ENCODE results near the gene PRKAA2. TPM values are rescaled to one million over a fixed set of nuclear protein-coding genes. Genes with fewer than 3 reads are reported as not detected.
"Not testable (repeated sequence)": the region's sequence is repeated elsewhere in the genome, so short reads cannot be mapped to it uniquely, and the experiment has no call there.

Gene PRKAA2
- 9.1 and 10.5 TPM in 2 replicates for total RNA-seq
- polyA plus RNA-seq (2012) = 1.4 TPM

DNA sequence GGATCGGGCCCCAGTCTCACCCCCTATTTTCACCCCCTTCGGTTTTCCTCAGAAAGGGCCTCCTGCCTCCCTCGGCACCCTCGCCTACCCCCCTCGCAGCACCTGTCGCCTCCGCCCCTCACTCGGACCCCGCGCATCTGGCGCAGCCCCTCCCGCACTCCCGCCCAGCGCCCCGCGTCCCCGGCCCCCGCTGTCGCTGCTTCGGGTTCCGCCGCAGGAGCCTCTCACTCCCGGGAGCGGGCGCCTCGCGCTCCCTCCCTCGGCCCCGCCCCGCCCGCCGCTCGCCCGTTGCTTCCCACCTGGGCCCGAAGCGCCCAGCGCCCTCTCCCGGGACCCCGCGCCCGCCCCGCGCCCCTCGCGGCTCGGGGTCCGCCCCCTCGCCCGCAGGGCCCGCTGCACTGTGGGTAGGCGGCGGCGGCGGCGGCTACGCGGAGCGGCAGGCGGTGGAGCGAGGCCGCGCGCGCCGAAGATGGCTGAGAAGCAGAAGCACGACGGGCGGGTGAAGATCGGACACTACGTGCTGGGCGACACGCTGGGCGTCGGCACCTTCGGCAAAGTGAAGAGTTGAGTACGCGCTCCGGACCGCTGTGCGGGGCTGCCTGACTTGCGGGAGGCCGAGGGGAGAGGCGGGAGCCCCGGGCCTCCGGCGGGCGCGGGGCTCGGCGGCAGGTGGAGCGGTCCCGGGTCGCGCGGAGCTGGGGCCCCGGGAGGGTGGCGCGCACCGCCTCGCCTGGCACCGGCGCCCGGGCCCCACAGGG, at the start of gene PRKAA2:
TSS of gene PRKAA2 (plus strand) at position 396 of the 758 bp plus-strand sequence. CDS start at position 470, 74 bp downstream.
- DNase-seq (ENCODE audit: low read depth) = peak; percentile 35

DNA sequence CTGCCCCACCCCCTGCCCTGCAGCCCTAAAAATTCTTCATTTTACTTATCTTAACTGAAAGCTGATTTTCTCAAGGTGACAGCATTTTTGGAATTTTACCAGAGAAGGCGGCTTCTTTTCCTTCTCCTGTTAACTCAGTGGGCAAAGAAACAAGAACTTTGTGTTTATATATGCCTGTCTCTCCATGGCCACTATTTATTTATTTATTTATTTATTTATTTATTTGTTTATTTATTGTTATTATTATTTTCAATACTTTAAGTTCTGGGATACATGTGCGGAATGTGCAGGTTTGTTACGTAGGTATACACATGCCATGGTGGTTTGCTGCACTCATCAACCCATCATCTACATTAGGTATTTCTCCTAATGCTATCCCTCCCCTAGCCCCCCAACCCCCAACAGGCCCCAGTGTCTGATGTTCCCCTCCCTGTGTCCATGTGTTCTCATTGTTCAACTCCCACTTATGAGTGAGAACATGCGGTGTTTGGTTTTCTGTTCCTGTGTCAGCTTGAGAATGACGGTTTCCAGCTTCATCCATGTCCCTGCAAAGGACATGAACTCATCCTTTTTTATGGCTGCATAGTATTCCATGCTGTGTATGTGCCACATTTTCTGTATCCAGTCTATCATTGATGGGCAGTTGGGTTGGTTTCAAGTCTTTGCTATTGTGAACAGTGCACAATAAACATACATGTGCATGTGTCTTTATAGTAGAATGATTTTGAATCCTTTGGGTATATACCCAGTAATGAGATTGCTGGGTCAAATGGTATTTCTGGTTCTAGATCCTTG, 49.5 kb upstream of the PRKAA2 start:
- not testable (repeated sequence) for DNase-seq (ENCODE audit: low read depth)

DNA sequence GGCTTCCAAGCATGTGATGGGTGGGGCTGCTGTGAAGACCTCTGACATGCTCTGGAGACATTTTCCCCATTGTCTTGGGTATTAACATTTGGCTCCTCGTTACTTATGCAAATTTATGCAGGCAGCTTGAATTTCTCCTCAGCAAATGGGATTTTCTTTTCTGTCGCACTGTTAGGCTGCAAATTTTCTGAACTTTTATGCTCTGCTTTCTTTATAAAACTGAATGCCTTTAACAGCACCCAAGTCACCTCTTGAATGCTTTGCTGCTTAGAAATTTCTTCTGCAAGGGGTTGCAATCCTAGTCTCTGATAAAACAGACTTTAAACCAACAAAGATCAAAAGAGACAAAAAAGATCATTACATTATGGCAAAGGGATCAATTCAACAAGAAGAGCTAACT, 35.0 kb upstream of the PRKAA2 start:
- DNase-seq (ENCODE audit: low read depth) = not testable (repeated sequence)

DNA sequence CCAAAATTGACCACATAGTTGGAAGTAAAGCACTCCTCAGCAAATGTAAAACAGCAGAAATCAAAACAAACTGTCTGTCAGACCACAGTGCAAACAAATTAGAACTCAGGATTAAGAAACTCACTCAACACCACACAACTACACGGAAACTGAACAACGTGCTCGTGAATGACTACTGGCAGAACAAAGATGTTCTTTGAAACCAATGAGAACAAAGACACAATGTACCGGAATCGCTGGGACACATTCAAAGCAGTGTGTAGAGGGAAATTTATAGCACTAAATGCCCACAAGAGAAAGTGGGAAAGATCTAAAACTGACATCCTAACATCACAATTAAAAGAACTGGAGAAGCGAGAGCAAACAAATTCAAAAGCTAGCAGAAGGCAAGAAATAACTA, 34.3 kb upstream of the PRKAA2 start:
- not testable (repeated sequence) for DNase-seq (ENCODE audit: low read depth)

DNA sequence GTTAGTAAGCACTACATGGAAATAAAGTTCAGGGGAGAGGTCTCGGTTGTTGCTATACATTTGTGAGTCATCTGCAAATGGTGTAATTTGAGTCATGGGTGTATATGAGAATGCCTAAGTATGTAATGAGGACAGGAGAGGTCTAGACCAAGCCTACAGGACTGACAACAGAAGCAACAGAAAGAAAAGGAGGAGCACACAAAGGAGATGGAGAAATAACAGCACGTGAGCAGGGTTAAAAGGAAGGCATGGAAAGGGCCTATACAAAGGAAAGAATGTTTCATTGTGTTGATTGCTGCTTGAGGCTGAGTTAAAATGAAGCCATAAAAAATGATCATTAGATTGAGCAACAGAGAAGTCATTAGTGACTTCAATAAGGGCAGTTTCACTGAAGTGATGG, 28.0 kb upstream of the PRKAA2 start:
- no peak for DNase-seq (ENCODE audit: low read depth)

DNA sequence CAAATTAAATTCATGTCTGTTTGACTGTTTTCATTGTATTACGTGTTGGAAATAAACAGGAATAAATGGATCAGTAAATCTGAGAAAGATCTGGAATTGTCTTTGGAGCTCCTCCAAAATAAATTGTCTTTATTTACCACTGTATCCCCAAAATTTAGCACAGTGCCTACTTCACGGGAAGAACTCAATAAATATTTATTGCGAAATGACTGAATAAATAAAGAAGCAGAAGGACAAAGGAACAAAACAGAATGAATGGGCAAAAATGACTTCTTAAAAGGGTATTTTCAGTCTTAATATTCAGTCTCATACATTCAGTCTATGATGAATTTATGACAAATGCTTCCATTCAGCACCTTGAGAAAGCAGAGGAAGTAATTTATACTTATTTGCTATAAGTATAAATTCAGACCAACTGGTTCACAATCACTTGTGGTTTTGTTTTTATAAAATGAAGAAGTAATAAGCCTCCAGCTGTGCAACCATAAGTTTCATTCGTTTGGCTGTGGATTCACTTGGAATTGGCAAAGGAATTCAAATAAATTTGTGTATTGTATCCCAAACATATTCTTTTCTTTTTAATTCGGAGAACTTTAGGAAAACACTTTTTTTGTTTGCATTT, 19.2 kb upstream of the PRKAA2 start:
- DNase-seq (ENCODE audit: low read depth) = no peak

DNA sequence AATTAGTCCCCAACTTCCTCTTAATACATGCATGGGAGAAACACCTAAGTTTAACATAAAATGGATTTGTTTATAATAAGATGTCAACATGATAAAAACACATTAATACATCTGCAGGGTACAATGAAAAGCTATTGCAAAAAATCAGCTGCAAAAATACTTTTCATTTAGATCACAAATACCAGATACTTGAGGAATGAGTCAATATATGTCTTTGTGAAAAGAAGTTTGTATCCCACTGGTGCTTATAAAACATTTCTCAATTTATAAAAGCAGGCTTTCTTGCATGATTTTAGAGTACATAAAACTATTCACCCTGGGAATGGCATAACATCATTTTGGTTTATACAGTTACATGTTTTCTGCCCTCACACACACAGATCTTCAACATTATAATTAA, 18.6 kb upstream of the PRKAA2 start:
- DNase-seq (ENCODE audit: low read depth) = no peak

DNA sequence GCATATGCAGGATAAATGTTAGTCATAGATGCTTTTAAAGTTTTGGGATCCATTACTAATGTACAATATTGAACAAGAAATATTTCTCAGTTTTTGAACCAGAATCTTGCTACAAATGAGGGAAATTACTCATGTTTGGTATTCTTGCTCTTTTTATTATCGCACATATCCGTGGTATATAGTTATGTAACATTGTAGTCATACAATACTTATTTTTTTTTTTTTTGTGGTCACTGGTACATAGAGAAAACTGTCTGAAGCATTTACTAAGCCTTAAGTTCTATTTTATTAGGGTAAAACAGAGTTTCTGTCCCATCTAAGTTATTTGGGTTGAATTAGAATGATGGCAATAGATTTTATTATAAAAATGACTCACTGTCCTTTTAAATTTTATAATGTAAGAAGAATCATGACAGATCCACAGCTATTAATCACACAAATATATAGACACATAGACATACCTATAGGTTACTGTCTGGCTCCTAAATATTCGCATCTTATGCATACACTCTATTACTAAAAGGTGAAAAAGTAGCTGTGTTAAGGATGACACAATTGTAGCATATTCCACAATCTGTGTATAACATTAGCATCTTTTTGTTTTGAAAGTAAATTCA, 18.0 kb upstream of the PRKAA2 start:
- no peak for DNase-seq (ENCODE audit: low read depth)

DNA sequence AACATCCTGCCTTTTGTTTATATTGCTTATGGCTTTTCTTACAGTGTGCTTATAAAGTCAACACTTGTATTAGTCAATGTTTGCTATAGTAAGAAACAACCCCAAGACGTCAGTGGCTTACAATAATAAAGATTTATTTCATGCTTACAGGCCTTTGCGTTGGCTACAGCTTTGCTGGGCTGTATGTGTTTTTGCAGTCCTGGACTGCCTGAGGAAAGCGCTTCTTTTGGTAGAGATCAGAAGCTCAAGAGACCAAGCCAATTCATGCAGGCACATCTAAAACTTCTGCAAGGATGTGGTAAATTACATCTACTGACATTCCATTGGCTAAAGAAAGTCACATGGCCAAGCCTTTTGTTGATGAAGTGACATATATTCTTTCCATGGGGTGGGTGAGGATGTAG, 17.5 kb upstream of the PRKAA2 start:
- no peak for DNase-seq (ENCODE audit: low read depth)

DNA sequence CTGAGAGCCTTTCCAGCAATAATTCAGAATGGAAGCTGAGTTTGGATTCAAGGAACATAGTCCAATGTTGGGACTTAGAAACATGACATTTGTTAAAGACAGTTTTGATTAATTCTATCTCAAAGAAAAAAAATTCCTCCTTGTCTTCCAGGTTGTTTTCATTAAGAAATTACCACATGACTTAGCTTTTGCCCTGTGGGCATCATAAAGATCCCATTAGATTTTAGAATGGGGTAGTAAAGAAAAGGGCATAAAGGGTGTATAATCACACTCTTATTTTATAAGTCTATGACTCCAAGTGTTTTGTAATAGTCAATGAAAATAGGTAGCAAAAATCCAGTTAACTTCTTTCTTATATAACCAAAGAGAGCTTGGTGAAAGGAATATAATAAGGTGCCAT, 14.3 kb upstream of the PRKAA2 start:
- DNase-seq (ENCODE audit: low read depth) = no peak

DNA sequence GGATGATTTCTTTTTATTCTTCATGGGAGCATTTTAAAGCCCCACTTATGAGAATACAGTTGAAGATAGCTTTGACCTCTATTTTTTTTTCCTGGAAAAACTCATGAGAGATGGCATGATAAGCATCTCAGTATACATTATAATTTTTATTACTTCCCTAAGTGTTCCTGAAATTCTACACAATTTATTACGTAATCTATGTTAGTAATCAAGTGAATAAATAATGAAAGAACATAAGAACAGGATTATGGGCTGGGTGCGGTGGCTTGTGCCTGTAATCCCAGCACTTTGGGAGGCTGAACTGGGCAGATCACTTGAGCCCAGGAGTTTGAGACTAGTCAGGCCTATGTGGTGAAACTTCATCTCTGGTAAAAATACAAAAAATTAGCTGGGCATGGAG, 13.2 kb upstream of the PRKAA2 start:
- no peak for DNase-seq (ENCODE audit: low read depth)

DNA sequence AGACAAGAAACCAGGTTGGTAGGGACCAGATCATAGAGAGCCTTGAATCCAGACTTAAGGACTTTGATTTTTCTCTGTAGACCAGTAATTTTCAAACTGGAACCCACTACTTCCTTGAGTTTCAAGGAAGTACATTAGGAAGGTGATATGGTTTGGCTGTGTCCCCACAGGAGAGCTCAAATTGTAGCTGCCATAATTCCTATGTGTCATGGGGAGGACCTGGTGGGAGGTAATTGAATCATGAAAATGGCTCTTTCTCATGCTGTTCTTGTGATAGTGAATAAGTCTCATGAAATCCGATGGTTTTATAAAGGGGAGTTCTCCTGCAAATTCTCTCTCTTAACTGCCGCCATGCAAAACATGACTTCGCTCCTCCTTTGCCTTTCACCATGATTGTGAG, 10.1 kb upstream of the PRKAA2 start:
- no peak for DNase-seq (ENCODE audit: low read depth)

DNA sequence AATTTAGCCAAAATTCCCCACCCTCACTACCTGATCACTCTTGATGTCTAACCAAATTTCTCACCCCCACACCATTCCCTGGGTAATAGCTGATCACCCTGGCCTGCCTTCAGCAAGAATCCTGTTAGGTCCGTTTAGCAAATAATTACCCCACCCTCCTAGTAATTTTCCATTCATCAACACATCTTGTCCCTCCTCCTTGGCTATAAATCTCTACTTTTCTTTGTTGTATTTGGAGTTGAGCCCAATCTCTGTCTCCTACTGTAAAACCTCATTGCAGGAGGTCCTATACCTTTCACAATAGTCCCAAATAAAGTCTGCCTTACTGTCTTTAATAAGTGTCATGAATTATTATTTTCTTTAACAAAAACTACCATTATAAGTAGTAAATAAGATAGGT, 6.9 kb upstream of the PRKAA2 start:
- no peak for DNase-seq (ENCODE audit: low read depth)

DNA sequence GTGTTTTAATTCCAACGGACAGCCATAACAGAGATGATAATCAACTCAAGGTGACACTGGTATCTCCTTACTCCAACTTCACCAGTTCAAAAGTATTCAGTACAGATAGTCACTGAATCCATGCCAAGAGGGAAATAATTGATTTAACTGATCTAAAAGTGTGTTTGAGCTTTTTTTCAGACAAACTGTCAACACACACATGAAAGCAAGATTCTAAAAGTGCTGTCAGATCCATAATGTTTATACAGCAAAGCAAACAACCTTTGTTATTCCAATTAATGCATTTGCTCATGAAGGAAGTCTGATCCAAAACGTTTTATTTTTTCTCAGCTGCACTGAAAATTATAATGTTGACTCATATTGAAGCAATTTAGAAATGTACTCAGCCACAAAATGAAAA, 5.9 kb upstream of the PRKAA2 start:
- no peak for DNase-seq (ENCODE audit: low read depth)

DNA sequence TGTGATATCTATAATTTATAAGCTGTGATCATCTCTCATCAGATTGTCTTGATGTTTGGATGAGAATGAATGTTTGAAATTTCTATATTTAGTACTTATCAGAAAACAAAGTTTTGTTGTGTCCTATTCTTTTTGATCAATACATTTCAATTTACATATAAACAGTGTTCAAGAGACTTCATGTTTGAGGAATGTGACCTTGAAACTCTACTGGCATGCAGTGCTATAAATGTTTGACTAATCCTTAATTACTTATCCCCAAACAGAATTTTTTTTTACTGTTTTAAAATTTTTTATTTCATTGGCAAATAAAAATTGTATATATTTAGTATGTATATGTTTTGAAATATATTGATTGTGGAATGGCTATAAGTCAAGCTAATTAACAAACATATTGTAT, 1.5 kb upstream of the PRKAA2 start:
- DNase-seq (ENCODE audit: low read depth) = no peak

DNA sequence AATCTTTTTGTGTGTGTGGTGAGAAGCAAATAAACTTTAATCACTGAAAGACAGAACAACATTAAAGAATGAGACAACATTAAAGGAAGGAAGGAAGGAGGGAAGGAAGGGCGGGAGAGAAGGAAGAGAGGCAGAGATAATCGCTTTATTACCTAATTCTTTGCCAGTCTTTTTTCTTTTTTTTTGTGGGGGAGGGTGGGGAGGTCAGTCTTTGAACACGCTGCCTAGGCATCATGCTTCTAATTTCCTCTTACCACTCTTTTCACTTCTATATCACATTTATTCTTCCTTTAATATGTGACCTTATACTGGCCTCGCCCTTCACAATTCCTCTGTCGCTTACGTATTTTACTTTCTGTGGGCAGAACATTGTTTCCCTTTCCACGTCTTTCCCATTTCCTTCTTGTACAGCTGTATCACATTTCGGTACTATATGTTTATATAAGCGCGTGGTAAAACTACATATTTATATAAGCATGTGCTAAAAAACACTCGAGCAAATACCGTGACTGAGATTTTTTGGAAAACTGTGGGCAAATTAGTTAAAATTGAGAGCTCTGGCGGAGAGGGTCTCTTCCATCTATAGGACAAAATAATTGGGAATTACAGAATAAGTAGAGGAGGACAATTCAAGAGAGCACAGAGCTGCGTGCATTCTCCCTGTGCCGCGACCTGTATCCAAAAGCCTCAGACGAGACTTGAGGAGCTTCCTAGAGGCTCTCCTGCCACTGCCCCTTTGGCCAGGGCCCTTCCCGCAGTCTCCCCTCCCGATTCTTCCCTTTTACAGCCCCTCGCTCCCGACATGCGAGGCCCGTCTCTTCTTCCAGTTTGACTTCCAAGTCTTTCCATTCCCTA, 823 bp upstream of the PRKAA2 start:
- no peak for DNase-seq (ENCODE audit: low read depth)

DNA sequence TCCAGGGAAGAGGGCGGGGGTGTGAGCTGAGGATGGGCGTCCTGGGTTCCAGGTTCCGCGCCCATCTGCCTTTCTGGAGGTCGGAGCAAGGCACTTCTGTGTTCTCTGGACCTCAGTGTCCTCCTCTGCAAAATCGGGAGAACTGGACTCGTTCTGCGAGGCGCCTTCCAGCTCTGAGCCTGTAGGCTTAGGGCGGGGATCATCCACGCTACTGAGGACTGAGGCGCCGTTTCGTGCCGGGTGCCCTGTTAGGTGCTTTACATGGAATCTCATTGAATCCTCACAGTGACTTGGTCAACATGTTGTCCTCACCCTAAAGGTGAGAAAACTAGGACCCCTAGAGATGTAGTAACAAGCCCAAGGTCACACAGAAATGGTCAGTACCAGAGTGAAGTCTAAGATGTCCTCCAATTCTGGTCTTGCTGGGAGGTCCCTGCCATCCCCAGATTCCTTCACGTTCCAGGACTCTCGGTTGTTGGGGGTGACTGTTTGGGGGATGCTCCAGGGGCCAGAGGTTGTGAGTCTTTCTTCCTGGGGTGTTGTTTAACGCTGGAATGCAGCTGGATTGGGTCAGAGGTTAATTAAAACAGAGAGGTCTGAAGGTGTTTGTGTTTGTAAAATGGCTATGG, 677 bp downstream of the PRKAA2 start:
- DNase-seq (ENCODE audit: low read depth) = no peak

DNA sequence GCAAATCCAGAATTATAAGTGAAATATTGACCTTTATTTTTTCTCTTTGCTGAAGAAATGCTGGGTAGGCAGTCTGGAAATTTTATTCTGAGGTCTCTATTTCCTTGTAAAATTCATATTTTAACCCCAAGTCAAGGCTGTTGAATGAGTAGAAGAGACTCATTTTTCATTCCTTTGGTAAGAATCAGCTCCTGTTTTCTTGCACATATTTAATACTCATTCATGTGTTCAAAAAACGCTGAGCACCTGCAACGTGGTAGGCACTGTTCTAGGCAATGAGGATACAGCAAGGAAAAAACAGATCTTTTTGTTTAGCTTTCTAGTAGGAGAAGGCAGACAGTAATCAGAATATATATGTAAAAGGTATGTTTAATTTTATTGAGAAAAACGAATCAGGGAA, 1.5 kb downstream of the PRKAA2 start:
- no peak for DNase-seq (ENCODE audit: low read depth)

DNA sequence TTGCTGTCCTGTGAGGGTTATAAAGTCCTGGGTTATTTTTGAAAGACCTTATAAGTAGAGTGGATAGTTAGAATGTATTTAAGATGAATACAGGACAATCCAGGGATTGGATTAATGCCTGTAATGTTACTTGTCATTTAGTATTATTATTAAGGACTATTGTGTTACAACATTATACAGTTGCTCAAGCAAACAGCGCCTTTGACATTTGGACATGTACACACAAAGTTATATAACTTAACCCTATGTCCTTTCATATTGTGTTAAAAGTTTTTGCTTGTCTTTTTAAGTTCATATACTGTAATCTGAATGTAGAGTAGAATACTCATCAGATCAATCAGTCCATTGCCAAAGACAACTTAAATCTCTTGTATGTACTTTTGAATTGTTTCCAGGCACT, 2.0 kb downstream of the PRKAA2 start:
- DNase-seq (ENCODE audit: low read depth) = no peak

DNA sequence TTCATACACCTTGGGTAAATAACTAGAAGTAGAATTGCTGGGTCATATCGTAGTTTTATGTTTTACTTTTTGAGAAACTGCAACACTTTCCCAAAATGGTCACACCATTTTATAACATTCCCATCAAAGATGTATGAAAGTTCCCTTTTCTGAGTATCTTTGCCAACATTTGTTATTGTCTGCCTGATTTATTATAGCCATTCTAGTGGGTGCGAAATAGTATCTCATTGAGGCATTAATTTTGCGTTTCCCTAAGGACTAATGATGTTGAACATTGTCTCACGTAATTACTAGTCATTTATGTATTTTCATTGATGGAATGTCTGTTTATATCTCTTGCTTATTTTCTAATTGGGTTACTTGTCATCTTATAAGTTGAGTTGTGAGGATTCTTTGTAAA, 3.4 kb downstream of the PRKAA2 start:
- no peak for DNase-seq (ENCODE audit: low read depth)

Data from myocyte (in vitro differentiated cells).